A549 (cell line): Measurements from ENCODE around the gene EPHB6.

Experiments used
- BHLHE40 ChIP-seq: IDR thresholded peaks from 2 replicates; pipeline ENCODE4 v1.6.1; 2012; ENCODE audit warnings: low read depth, low read length, inconsistent platforms
- CBX2 ChIP-seq: fragments of 200-600 bp; sonication (generic); IDR thresholded peaks from 2 replicates; pipeline ENCODE4 v1.6.1; 2016; ENCODE audit warnings: low read depth, mild to moderate bottlenecking, borderline replicate concordance
- CEBPB ChIP-seq, 2 experiments: fragments of >200 bp in 1 of 2; sonication (Bioruptor Twin) in 1 of 2; formaldehyde crosslinking in 1 of 2; IDR thresholded peaks; 2 replicates each; pipeline ENCODE4 v1.6.1; 2012 to 2016
- CTCF ChIP-seq: fragments of >200 bp; sonication (Bioruptor Twin); formaldehyde crosslinking; IDR thresholded peaks from 3 replicates; pipeline ENCODE4 v1.5.1; 2016
- EHMT2 ChIP-seq: fragments of 200-600 bp; sonication (generic); IDR thresholded peaks from 2 replicates; pipeline ENCODE4 v1.6.1; 2016; ENCODE audit warnings: antibody characterized with exemption, low read depth, mild to moderate bottlenecking, moderate library complexity
- JUN ChIP-seq, 2 experiments: fragments of >200 bp; sonication (Bioruptor Twin); formaldehyde crosslinking; IDR thresholded peaks; 2 replicates in 1 of 2; 3 replicates in 1 of 2; pipeline ENCODE4 v1.6.1; 2016 to 2017
- MAZ ChIP-seq: fragments of 150-350 bp; IDR thresholded peaks from 2 replicates; pipeline ENCODE4 v1.6.1; 2014; ENCODE audit warnings: antibody characterized with exemption, low read depth, low read length, borderline replicate concordance
- MYC ChIP-seq: IDR thresholded peaks from 2 replicates; pipeline ENCODE4 v1.6.1; 2012; ENCODE audit warnings: mild to moderate bottlenecking, inconsistent platforms, low read length, improper control_type of control experiment, borderline replicate concordance
- POLR2A ChIP-seq: IDR thresholded peaks from 2 replicates; pipeline ENCODE4 v1.6.1; 2012; ENCODE audit warnings: mild to moderate bottlenecking, low read length
- RAD21 ChIP-seq, 2 experiments: fragments of >200 bp in 1 of 2; sonication (Bioruptor Twin) in 1 of 2; formaldehyde crosslinking in 1 of 2; IDR thresholded peaks in 1 of 2; conservative IDR thresholded peaks in 1 of 2; 2 replicates in 1 of 2; 3 replicates in 1 of 2; pipeline ENCODE4 v1.6.1; 2012 to 2018; ENCODE audit warnings: inconsistent platforms in 1 of 2
- ZNF302 ChIP-seq: fragments of 250-450 bp; sonication (Bioruptor Pico); IDR thresholded peaks from 2 replicates; pipeline ENCODE4 v1.9.0; 2021; ENCODE audit warnings: inconsistent platforms, mild to moderate bottlenecking, moderate library complexity
- TF ChIP-seq, protein P1 (sequence below): fragments of 450-650 bp; IDR thresholded peaks from 2 replicates; pipeline ENCODE4 v1.6.1; 2014; ENCODE audit warnings: antibody characterized with exemption

DNA sequence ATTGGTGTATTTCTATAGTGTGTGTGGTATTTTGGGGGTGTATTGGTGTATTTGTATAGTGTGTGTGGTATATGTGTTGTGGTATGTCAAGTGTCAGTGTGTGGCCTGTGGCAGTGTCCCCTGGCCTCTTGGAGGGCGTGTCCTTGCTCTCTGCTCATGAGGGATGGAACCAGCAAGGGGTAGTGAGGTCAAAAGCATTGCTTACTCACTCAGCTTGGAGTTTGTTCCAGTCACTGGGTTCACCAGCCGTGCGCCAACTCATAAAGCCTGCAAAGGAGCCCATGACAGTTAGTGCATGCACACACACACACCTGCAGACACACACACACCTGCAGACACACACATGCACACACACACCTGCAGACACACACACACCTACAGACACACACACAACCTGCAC, 34.9 kb downstream of the EPHB6 start:
- TF ChIP-seq BHLHE40, result no peak
- no peak for TF ChIP-seq CTCF
- TF ChIP-seq, protein P1, sequence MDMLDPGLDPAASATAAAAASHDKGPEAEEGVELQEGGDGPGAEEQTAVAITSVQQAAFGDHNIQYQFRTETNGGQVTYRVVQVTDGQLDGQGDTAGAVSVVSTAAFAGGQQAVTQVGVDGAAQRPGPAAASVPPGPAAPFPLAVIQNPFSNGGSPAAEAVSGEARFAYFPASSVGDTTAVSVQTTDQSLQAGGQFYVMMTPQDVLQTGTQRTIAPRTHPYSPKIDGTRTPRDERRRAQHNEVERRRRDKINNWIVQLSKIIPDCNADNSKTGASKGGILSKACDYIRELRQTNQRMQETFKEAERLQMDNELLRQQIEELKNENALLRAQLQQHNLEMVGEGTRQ, result no peak
- TF ChIP-seq CBX2, result no peak
- TF ChIP-seq CEBPB (IDR thresholded peaks at IDR 0.05), result no peak
- TF ChIP-seq POLR2A, result no peak
- no peak for TF ChIP-seq MAZ
- TF ChIP-seq MYC, result no peak
- TF ChIP-seq JUN (IDR thresholded peaks at IDR 0.05), result no peak
- TF ChIP-seq RAD21 (conservative IDR thresholded peaks at IDR 0.05 in 1 of 2, IDR thresholded peaks at IDR 0.05 in 1 of 2), result no peak
- no peak for TF ChIP-seq ZNF302 (CRISPR knock-in tag)
- TF ChIP-seq EHMT2, result no peak
